T-cell (primary cell): Measurements from ENCODE around the gene FGF11. TPM values are rescaled to one million over a fixed set of nuclear protein-coding genes. Genes with fewer than 3 reads are reported as not detected.

ENCODE experiments used
- ATAC-seq, 4 experiments: fragments of 200-7000 bp in 3 of 4; fragments of 150-1000 bp in 1 of 4; cut with Tn5 transposase; replicated peaks in 1 of 4; 1 replicate in 3 of 4; 2 replicates in 1 of 4; pipeline ENCODE4 v1.10.0; 2021; ENCODE audit warnings: moderate library complexity in 3 of 4, mild to moderate bottlenecking in 2 of 4, moderate number of reproducible peaks in 1 of 4
- CTCF ChIA-PET, 2 donors: fragments of 300-600 bp; sonication (Branson Sonifier 250); formaldehyde crosslinking; loops; one replicate each; lab custom pipeline; 2022; ENCODE audit warnings: antibody characterized with exemption in 2 of 2; lab: Charles Lee
- POLR2A ChIA-PET, 2 donors: fragments of 300-600 bp; sonication (Branson Sonifier 250); formaldehyde crosslinking; loops; one replicate each; lab custom pipeline; 2022; ENCODE audit warnings: antibody characterized with exemption in 2 of 2; lab: Charles Lee
- DNase-seq, 35 experiments: peaks; one replicate each; pipeline versions ENCODE4 v3.0.0 to v3.0.0-alpha.2; 2013 to 2023
- H3K27ac ChIP-seq: one replicate; pipeline ENCODE4 v1.5.1; 2013; ENCODE audit warnings: low read length
- H3K27me3 ChIP-seq, 2 experiments: replicated peaks in 1 of 2; 1 replicate in 1 of 2; 2 replicates in 1 of 2; pipeline versions ENCODE4 v1.6.1 to v1.7.0; 2013; ENCODE audit warnings: low read length in 1 of 2, mixed read lengths in 1 of 2; ENCODE audit not compliant: control insufficient read depth in 2 of 2, insufficient read depth in 2 of 2; ENCODE audit errors: extremely low read depth in 1 of 2
- H3K36me3 ChIP-seq, 2 donors: 1 replicate in 1 of 2; 2 replicates in 1 of 2; pipeline versions ENCODE4 v1.6.1 to v1.7.0; 2013; ENCODE audit warnings: low read length in 1 of 2; ENCODE audit not compliant: control insufficient read depth in 2 of 2, insufficient read depth in 1 of 2; ENCODE audit errors: extremely low read depth in 1 of 2
- H3K4me1 ChIP-seq, 2 experiments: 1 replicate in 1 of 2; 2 replicates in 1 of 2; pipeline versions ENCODE4 v1.6.1 to v1.7.0; 2013; ENCODE audit warnings: low read length in 2 of 2, mixed read lengths in 1 of 2; ENCODE audit not compliant: insufficient read depth in 2 of 2, control insufficient read depth in 1 of 2; ENCODE audit errors: extremely low read depth in 1 of 2
- H3K4me3 ChIP-seq, 2 donors: 1 replicate in 1 of 2; 2 replicates in 1 of 2; pipeline versions ENCODE4 v1.5.1 to v1.7.0; 2013; ENCODE audit warnings: mild to moderate bottlenecking in 2 of 2, low read length in 1 of 2, moderate library complexity in 1 of 2; ENCODE audit not compliant: control insufficient read depth in 1 of 2; ENCODE audit errors: extremely low read depth in 1 of 2
- H3K9me3 ChIP-seq: 2 replicates; pipeline ENCODE4 v1.7.0; 2013
- H3K27ac Mint-ChIP-seq, 2 donors: one replicate each; pipeline ENCODE4 v1.8.0; 2020 to 2021; ENCODE audit warnings: mild to moderate bottlenecking in 2 of 2, mixed read lengths in 2 of 2
- H3K27me3 Mint-ChIP-seq, 2 donors: one replicate each; pipeline ENCODE4 v1.8.0; 2021 to 2022; ENCODE audit warnings: mixed read lengths in 2 of 2
- H3K36me3 Mint-ChIP-seq: one replicate; pipeline ENCODE4 v1.8.0; 2021; ENCODE audit warnings: mixed read lengths
- H3K4me1 Mint-ChIP-seq, 3 donors: one replicate each; pipeline ENCODE4 v1.8.0; 2020 to 2022; ENCODE audit warnings: mixed read lengths in 3 of 3, mild to moderate bottlenecking in 1 of 3
- H3K4me3 Mint-ChIP-seq, 3 donors: one replicate each; pipeline ENCODE4 v1.8.0; 2020 to 2022; ENCODE audit warnings: mild to moderate bottlenecking in 3 of 3, mixed read lengths in 3 of 3, moderate library complexity in 3 of 3
- H3K9me3 Mint-ChIP-seq, 3 donors: one replicate each; pipeline ENCODE4 v1.8.0; 2020 to 2022; ENCODE audit warnings: mixed read lengths in 3 of 3
- WGBS: methylation state at CpG from one replicate; pipeline ENCODE4 v1.1.5; 2013; ENCODE audit warnings: missing lambda C conversion rate; ENCODE audit not compliant: insufficient coverage; 5-methylcytosine and 5-hydroxymethylcytosine counted together
- total RNA-seq, 35 experiments: library from RNA in 6 of 35; stranded (reverse) in 6 of 35; fragments of 120-200 nt in 1 of 35; gene quantifications; one replicate each; pipeline versions ENCODE4 v1.2.1 to v1.2.4 and lab custom pipeline; 2013 to 2026

The FGF11 gene
- total RNA-seq, 5 donors from 2014 or later (not counting 1 experiment from before 2014, with no cell fraction given), result 2.4 to 4.2 (median 3.3) TPM

GRCh38 chr17:7435676-7436555 lies 3.4 kb upstream of the FGF11 start:
- H3K4me3 Mint-ChIP-seq, result peak overlapping the region; percentile 92 to 96 (median 93)
- no peaks in the 10 kb centered on the region for H3K9me3 Mint-ChIP-seq
- H3K9me3 ChIP-seq, result no peaks in the 10 kb centered on the region
- no peaks in the 10 kb centered on the region for H3K36me3 Mint-ChIP-seq
- peaks cover 13 to 58% of the 10 kb centered on the region in 2 experiments for H3K4me1 ChIP-seq
- ATAC-seq, result peak; percentile 44 to 52 (median 48)
- H3K27me3 ChIP-seq, result peaks cover 0 to 35% of the 10 kb centered on the region in 2 experiments
- H3K4me3 ChIP-seq, result peak overlapping the region; percentile 78 to 86
- H3K27ac Mint-ChIP-seq, result peak overlapping the region; percentile 95 to 96
- H3K27me3 Mint-ChIP-seq, result peaks cover 12 to 20% of the 10 kb centered on the region in 2 donors
- DNase-seq, result peak in 34 of 35 experiments; percentile 24 to 76 (median 43)
- WGBS, result 12% methylated on average over 49 of the region's 49 CpGs
- H3K4me1 Mint-ChIP-seq, result peaks cover 41 to 48% (median 44%) of the 10 kb centered on the region in 3 donors
- H3K27ac ChIP-seq, result peak overlapping the region; percentile 83
- no peaks in the 10 kb centered on the region for H3K36me3 ChIP-seq
- POLR2A ChIA-PET, result interaction anchor here in 1 of 2 donors (0.6 to 2.9 kb wide), 7 partner anchors 8 to 251 kb away, joined by 3 to 21 read pairs (median 6); partner anchors contain the start of genes POLR2A, TMEM256 and TP53
- CTCF ChIA-PET, result interaction anchor here (0.5 to 2.9 kb wide), 29 partner anchors 10 to 390 kb away, joined by 3 to 26 read pairs (median 5); partner anchors contain the start of genes GABARAP (in 1 of the 2), SENP3 (in 1 of the 2), TMEM256 (in 1 of the 2) and TP53 (in 1 of the 2)

- peaks cover 14 to 28% of the 10 kb centered on the region in 2 donors for H3K27me3 Mint-ChIP-seq
- H3K4me3 ChIP-seq, result peak overlapping the region; percentile 78 to 86
- peak; percentile 62 to 91 (median 77) for DNase-seq
- POLR2A ChIA-PET, result interaction anchor here (0.5 to 2.9 kb wide), 4 partner anchors 19 to 250 kb away, joined by 4 to 21 read pairs (median 6); partner anchors contain the start of genes POLR2A (in 1 of the 2) and TP53 (in 1 of the 2)
- H3K9me3 ChIP-seq, result no peaks in the 10 kb centered on the region
- peaks cover 0 to 43% of the 10 kb centered on the region in 2 experiments for H3K27me3 ChIP-seq
- no peaks in the 10 kb centered on the region for H3K36me3 ChIP-seq
- peaks cover 13 to 58% of the 10 kb centered on the region in 2 experiments for H3K4me1 ChIP-seq
- 13% methylated on average over 92 of the region's 92 CpGs for WGBS
- H3K27ac ChIP-seq, result peak overlapping the region; percentile 83
- no peaks in the 10 kb centered on the region for H3K36me3 Mint-ChIP-seq
- CTCF ChIA-PET, result interaction anchor here (0.5 to 2.9 kb wide), 22 partner anchors 9 to 391 kb away, joined by 3 to 26 read pairs (median 5); partner anchors contain the start of genes GABARAP (in 1 of the 2), SOX15 (in 1 of the 2), TMEM256 (in 1 of the 2) and TP53 (in 1 of the 2)
- peaks cover 41 to 48% (median 45%) of the 10 kb centered on the region in 3 donors for H3K4me1 Mint-ChIP-seq
- H3K4me3 Mint-ChIP-seq, result peak overlapping the region; percentile 92 to 96 (median 93)
- ATAC-seq, result peak; percentile 66 to 70 (median 68)
- peak overlapping the region; percentile 95 to 96 for H3K27ac Mint-ChIP-seq
- H3K9me3 Mint-ChIP-seq, result no peaks in the 10 kb centered on the region
These were observed 2.5 kb upstream of the FGF11 start for GRCh38 chr17:7436556-7437368.

- no peak overlapping the region for H3K27ac ChIP-seq
- Mint-ChIP-seq H3K4me3 (peak overlapping the region; percentile 92 to 96 (median 93)), H3K27me3 (peaks cover 20 to 34% of the 10 kb centered on the region in 2 donors), H3K4me1 (peaks cover 41 to 48% (median 47%) of the 10 kb centered on the region in 3 donors), H3K9me3 (no peaks in the 10 kb centered on the region), H3K36me3 (no peaks in the 10 kb centered on the region), H3K27ac (no peak overlapping the region)
- peak overlapping the region; percentile 21 to 86 for H3K4me3 ChIP-seq
- H3K27me3 ChIP-seq, result peaks cover 0 to 49% of the 10 kb centered on the region in 2 experiments
- POLR2A ChIA-PET, result interaction anchor here in 1 of 2 donors (1.2 to 2.9 kb wide), 2 partner anchors 38 to 48 kb away, joined by 4 to 21 read pairs; partner anchors contain the start of gene POLR2A
- no peaks in the 10 kb centered on the region for H3K36me3 ChIP-seq
- H3K4me1 ChIP-seq, result peaks cover 13 to 58% of the 10 kb centered on the region in 2 experiments
- H3K9me3 ChIP-seq, result no peaks in the 10 kb centered on the region
- WGBS, result 57% methylated on average over 27 of the region's 31 CpGs
- CTCF ChIA-PET, result interaction anchor here (0.9 to 2.9 kb wide), 9 partner anchors 17 to 123 kb away, joined by 3 to 21 read pairs (median 7); partner anchors contain the start of gene TMEM256 (in 1 of the 2)
- ATAC-seq, result no peak
- DNase-seq, result peak in 1 of 35 experiments; percentile 5
These were observed 1.9 kb upstream of the FGF11 start for GRCh38 chr17:7437369-7437863.

- Histone ChIP-seq H3K27ac (no peak overlapping the region), H3K4me3 (peak overlapping the region in 1 of 2 donors; percentile 46), H3K4me1 (peaks cover 13 to 58% of the 10 kb centered on the region in 2 experiments), H3K36me3 (no peaks in the 10 kb centered on the region), H3K27me3 (peaks cover 0 to 56% of the 10 kb centered on the region in 2 experiments), H3K9me3 (no peaks in the 10 kb centered on the region)
- peaks cover 41 to 48% (median 48%) of the 10 kb centered on the region in 3 donors for H3K4me1 Mint-ChIP-seq
- peak overlapping the region; percentile 61 to 96 (median 73) for H3K4me3 Mint-ChIP-seq
- no peak overlapping the region for H3K27ac Mint-ChIP-seq
- peaks cover 23 to 40% of the 10 kb centered on the region in 2 donors for H3K27me3 Mint-ChIP-seq
- ChIA-PET CTCF (interaction anchor here in 1 of 2 donors (0.5 kb wide), 1 partner anchor 123 kb away, joined by 3 read pairs; no protein-coding TSS in a partner anchor), POLR2A (no interaction called here)
- H3K9me3 Mint-ChIP-seq, result no peaks in the 10 kb centered on the region
- DNase-seq, result peak in 32 of 35 experiments; percentile 17 to 69 (median 45)
- no peak for ATAC-seq
- WGBS, result 29% methylated on average over 43 of the region's 48 CpGs
- no peaks in the 10 kb centered on the region for H3K36me3 Mint-ChIP-seq
These were observed 1.2 kb upstream of the FGF11 start for GRCh38 chr17:7437950-7438614.

- ATAC-seq (no peak), DNase-seq (no peak)
- Histone ChIP-seq H3K9me3 (no peaks in the 10 kb centered on the region), H3K27ac (no peak overlapping the region), H3K4me1 (peaks cover 13 to 58% of the 10 kb centered on the region in 2 experiments), H3K27me3 (peaks cover 0 to 63% of the 10 kb centered on the region in 2 experiments), H3K36me3 (no peaks in the 10 kb centered on the region), H3K4me3 (peak overlapping the region in 1 of 2 donors; percentile 46)
- Mint-ChIP-seq H3K36me3 (no peaks in the 10 kb centered on the region), H3K9me3 (no peaks in the 10 kb centered on the region), H3K4me3 (peak overlapping the region; percentile 61 to 96 (median 73)), H3K27ac (peak overlapping the region in 1 of 2 donors; percentile 36), H3K4me1 (peaks cover 41 to 48% (median 48%) of the 10 kb centered on the region in 3 donors), H3K27me3 (peaks cover 29 to 48% of the 10 kb centered on the region in 2 donors)
- ChIA-PET CTCF (interaction anchor here in 1 of 2 donors (0.5 kb wide), 1 partner anchor 122 kb away, joined by 3 read pairs; no protein-coding TSS in a partner anchor), POLR2A (no interaction called here)
- 53% methylated on average over 5 of the region's 11 CpGs for WGBS
These were observed 454 bp upstream of the FGF11 start for GRCh38 chr17:7438656-7439460.
